NCI-H2029 (cell line): ENCODE data around the gene UBE2G1.
A peak's percentile ranks its signal among the peaks of the same experiment; 100 is the strongest.
"Not testable (repeated sequence)": the region's sequence is repeated elsewhere in the genome, so short reads cannot be mapped to it uniquely, and the experiment has no call there.

Source experiments
- DNase-seq: peaks from one replicate; lab custom pipeline; 2025; lab: John Stamatoyannopoulos, UW

The UBE2G1 gene

GRCh38 chr17:4301066-4301465 is 65.4 kb downstream of the UBE2G1 start:
- DNase-seq, result no peak

GRCh38 chr17:4297351-4297750 is 69.1 kb downstream of the UBE2G1 start:
- DNase-seq, result no peak

DNA sequence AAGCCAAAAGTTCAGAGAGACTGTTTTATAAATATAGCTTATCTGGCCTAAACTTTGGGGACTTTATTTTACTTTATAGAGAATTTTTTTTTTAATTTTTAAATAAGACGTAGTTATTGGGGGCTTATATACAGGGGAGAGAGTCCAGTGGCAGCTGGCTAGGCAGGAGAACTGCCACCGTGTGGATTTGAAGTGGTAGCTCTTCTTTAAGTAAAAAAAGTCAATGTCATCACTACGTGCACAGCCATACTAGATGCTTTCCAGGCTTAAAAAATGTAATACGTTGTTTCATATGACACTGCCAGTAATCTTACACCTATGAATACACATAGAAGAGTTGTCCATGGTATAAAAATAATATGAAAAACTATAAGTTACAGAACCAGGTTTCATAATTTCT is 70.8 kb downstream of the UBE2G1 start:
- no peak for DNase-seq

DNA sequence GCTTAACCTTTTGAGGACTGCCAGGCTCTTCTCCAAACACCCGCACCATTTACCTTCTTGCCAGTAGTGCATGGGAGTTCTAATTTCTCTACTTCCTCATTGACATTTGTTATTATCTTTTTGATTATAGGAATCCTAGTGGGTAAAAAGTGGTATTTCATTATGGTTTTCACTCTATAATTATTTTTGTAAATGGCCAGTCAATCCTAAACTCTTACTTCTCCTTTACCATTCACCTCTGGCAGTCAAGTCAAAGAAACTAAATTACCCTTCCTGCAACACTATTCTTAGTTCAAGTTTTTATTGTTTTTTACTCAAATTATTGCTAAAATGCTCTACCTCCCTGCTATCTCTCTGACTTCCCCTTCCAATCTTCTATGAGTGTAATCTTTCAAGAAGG is 72.9 kb downstream of the UBE2G1 start:
- DNase-seq, result no peak

DNA sequence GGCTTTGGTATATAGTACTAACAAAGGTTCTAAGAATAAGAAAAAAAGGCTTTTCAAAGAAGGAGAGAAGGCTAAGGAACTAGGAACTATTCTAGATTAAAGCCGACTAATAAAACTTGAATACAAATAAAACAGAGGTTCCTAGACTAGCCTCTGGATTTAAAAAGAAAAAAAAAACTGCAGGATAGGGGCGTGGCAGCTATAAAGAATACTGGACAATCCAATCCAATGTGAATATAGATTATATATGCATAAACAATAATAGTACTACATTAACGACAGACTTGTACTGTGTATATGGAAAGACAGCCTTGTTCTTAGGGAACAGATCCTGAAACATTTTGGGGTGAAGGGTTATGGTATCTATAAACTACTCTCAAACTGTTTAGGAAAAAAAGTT is 78.8 kb downstream of the UBE2G1 start:
- DNase-seq, result no peak

DNA sequence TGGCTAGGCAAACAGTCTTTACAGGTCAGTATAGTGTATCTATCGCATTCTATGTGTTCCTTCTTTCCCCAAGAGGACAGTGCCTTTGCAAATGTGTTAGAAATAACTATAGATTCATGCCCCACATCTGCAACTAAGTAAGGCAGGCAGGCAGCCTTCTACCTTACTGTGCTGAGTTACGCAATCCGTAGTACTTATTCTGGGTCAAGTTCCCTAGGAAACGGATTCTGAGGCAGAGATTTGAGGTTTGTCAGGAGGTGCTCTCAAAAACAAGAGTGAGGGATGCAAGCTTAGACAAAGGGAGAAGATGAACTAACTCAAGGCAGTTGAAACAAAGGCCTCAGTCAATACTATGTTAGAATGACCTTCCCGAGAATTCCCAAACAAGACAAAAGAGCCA is 90.0 kb downstream of the UBE2G1 start:
- no peak for DNase-seq

GRCh38 chr17:4272972-4273368 is 93.5 kb downstream of the UBE2G1 start:
- no peak for DNase-seq

GRCh38 chr17:4272213-4272971 is 94.1 kb downstream of the UBE2G1 start:
- no peak for DNase-seq

GRCh38 chr17:4270736-4271135 is 95.7 kb downstream of the UBE2G1 start:
- no peak for DNase-seq

DNA sequence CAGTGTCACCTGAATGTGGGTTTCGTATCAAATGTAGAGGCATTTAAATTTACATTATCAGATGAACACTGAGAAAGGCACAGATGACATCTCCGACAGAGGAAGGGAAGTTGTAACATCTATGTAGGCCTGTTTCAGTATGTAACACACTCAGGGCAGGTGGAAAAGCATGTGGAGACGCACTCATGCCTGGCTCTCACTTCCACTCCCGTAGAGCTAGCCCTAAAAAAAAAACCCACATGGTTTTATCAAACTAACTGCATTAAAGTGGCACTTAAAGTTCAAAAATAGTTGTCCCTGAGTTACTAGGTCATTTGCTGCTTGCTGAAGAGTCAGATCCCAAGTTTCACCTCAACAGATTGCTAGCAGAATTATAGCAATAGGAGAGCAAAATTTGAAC is 96.6 kb downstream of the UBE2G1 start:
- DNase-seq, result no peak

- no peak for DNase-seq
Observed at GRCh38 chr17:4267402-4267801, 99.1 kb downstream of the UBE2G1 start.

DNA sequence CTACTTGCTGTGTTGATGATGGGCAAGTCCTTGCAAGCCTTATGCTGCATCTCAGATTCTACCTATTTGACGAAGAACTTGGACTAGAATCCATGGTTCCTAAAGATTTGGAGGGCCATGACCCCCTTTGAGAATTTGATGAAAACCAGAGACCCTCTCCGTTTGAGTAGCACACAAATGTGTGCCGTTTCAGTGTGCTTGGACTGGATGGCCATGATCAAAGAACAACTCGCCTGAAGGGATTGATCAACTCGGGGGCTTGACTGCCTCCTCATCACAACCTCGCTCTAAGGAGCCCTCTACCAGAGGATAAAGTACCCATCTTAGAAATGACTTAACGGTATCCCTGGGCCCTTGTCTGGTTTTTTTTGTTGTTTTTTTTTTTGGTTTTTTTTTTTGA is 99.9 kb downstream of the UBE2G1 start:
- DNase-seq, result no peak

GRCh38 chr17:4263282-4264215 is 102.9 kb downstream of the UBE2G1 start, which contains the start of gene ANKFY1:
TSS of gene ANKFY1 (minus strand) at chr17:4263979. CDS start at chr17:4263941, 38 bp downstream.
- peak; percentile 80 for DNase-seq

- DNase-seq, result no peak
Observed at GRCh38 chr17:4262703-4263102, 103.8 kb downstream of the UBE2G1 start.

DNA sequence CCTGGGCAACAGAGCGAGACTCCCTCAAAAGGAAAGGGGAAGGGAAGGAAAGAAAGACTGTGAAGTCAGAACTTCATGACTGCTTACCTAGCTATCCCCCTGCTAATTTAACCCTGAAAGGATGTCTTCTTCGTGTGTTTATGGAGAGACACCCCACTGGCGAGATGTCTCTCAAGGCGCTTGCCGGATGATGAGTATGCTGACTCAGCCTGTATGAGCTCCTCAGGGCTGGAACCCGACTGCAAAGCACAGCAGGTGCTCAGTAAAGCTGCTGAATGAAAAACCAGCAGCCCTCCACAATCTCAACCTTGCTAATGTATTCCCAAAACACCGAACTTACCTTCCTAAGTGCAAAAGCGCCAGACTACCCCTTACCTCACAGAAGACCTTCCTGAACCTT is 105.0 kb downstream of the UBE2G1 start:
- no peak for DNase-seq

DNA sequence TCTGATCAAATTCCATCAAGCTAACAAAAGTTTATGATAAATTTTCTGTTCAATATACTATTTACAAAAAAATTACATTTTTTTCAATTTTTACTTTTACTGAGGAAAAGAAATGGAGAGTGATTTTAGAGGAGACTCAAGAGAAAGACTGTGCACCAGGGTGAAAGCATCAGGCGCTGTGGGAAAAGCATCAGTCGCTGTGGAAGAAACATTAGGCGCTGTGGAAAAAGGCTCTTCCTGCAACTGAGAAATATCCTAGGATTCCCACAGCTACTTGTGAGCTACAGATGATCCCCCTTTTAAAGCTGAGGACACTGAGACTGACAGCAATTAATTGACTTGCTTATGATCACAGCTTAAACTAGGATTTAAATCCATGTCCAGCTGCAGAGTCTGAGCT is 107.6 kb downstream of the UBE2G1 start:
- DNase-seq, result no peak

DNA sequence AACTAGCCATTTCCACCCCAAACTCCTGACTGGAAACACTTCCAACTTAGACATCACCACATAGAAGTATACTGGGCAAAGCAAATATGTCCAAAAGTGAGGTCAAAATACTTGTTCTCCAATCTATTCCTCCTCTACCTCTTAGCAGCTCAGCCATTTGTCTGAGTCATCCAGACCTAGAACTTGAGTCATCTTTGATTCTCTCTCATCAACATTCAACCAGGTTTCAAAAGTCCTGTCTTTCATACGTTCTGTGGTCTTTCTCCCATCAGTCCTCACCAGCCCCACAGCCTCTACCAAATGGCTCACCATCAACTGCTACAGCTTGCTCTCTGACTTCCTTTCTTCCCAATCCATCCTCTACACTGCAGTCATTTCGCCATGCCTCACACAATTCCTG is 109.5 kb downstream of the UBE2G1 start:
- DNase-seq, result no peak

GRCh38 chr17:4255271-4255670 is 111.2 kb downstream of the UBE2G1 start:
- DNase-seq, result not testable (repeated sequence)

DNA sequence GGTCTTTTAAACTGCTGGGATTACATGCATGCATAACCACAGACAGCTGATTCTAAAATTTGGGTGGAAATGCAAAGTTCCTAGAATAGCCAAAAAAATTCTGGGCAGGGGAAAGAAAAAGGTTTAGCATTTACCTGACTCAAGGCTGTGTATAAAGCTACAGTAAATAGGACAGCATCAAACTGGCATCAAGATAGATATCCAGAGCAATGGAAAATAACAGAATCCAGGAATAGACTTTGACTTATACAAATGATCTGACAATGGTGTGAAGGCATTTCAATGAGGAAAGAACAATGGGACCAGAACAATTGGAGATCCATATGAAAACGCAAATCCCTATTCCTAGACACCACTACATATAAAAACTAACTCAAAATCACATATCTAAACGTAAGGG is 115.6 kb downstream of the UBE2G1 start:
- DNase-seq, result no peak

GRCh38 chr17:4249452-4250029 is 116.9 kb downstream of the UBE2G1 start:
- DNase-seq, result no peak

GRCh38 chr17:4248504-4249277 is 117.8 kb downstream of the UBE2G1 start:
- DNase-seq, result no peak

DNA sequence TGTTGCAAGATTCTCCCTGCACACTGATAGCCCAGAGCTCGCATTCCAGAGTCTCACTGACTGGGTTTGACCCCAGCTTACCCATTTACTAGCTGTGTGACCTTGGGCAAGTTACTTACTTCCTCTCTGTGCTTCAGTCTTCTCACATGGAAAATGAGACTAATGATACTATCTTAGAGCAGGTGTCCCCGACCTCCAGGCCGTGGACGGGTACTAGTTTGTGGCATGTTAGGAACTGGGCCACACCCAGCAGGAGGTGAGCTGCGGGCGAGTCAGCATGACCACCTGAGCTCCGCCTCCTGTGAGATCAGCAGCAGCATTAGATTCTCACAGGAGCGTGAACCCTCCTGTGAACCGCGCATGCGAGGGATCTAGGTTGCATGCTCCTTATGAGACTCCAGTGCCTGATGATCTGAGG is 118.5 kb downstream of the UBE2G1 start:
- no peak for DNase-seq
